Suprapubic skin (tissue), 4 donors: ENCODE data around the gene ZNF507. TPM values are rescaled to one million over a fixed set of nuclear protein-coding genes. Genes with fewer than 3 reads are reported as not detected.

ENCODE experiments used
- DNase-seq, 2 donors: peaks; one replicate each; pipeline ENCODE4 v3.0.0-alpha.2; 2019; ENCODE audit warnings: low spot score in 2 of 2
- H3K27ac ChIP-seq: fragments of 200-600 bp; sonication (generic); one replicate; pipeline ENCODE4 v1.5.1; 2019
- H3K27me3 ChIP-seq: fragments of 200-600 bp; sonication (generic); one replicate; pipeline ENCODE4 v1.5.1; 2019
- H3K36me3 ChIP-seq: fragments of 200-600 bp; sonication (generic); one replicate; pipeline ENCODE4 v1.5.1; 2019
- H3K4me1 ChIP-seq: fragments of 200-600 bp; sonication (generic); one replicate; pipeline ENCODE4 v1.5.1; 2019
- H3K4me3 ChIP-seq: fragments of 200-600 bp; sonication (generic); one replicate; pipeline ENCODE4 v1.5.1; 2019; ENCODE audit warnings: mild to moderate bottlenecking
- H3K9me3 ChIP-seq: fragments of 200-600 bp; sonication (generic); one replicate; pipeline ENCODE4 v1.5.1; 2019
- EP300 ChIP-seq: sonication (generic); formaldehyde crosslinking; IDR thresholded peaks from one replicate; pipeline ENCODE4 v1.6.1; 2017; ENCODE audit warnings: antibody characterized with exemption
- POLR2A ChIP-seq, 2 donors: fragments of 450-650 bp; IDR thresholded peaks; one replicate each; pipeline ENCODE4 v1.6.1; 2017; ENCODE audit warnings: antibody characterized with exemption in 2 of 2, mild to moderate bottlenecking in 2 of 2, moderate library complexity in 2 of 2
- POLR2AphosphoS5 ChIP-seq, 3 donors: sonication (generic); formaldehyde crosslinking; IDR thresholded peaks; one replicate each; pipeline ENCODE4 v1.6.1; 2017; ENCODE audit warnings: antibody characterized with exemption in 3 of 3
- WGBS: methylation state at CpG from one replicate; pipeline ENCODE4 v1.1.5; 2018; 5-methylcytosine and 5-hydroxymethylcytosine counted together
- total RNA-seq, 4 donors: library from RNA; depleted of rRNA; stranded (reverse); fragments of >200 nt; gene quantifications; one replicate each; pipeline ENCODE4 v1.1.0, GENCODE V29; 2016
- TF ChIP-seq, protein P1 (sequence below), 2 donors: fragments of 200-600 bp in 1 of 2; fragments of 450-650 bp in 1 of 2; sonication (generic) in 1 of 2; IDR thresholded peaks; one replicate each; pipeline ENCODE4 v1.5.1; 2016 to 2019; ENCODE audit warnings: antibody characterized with exemption in 2 of 2, mild to moderate bottlenecking in 1 of 2, moderate library complexity in 1 of 2

ZNF507 gene
- total RNA-seq, 4 donors from 2014 or later, result 11.2 to 34.0 (median 18.1) TPM

DNA sequence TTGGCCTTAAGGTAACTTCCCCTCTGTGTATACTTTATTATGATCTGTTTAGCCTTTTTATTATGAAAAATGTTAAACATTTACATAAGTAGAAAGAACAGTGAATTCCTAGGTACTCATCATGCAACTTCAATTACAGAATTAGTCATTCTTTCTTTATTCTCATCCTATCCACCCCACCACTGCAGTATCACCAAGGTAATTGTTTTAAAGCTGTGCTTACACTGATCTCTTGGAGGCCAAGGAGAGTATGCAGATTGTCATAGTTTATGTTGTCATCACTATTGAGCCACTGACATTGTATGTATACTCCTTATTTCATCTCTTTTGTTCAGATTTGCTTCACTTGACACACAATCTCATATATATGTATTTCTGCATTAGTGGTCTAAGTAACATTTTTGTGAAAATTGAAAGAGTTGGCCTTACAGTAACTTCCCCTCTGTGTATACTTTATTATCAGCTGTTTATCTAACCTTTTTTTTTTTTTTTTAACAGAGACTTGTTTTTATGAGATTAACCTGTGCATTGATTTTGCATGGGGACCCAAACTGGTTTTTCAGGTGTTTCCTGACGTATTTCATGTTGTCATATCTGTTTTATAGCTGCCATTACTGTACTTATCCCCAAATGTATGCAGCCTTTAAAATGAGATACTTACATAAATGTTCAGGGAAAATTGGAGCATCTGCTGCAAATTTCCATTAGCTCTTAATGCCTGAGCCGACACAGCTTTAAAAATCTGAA, 4.5 kb downstream of the ZNF507 start:
- H3K27me3 ChIP-seq, result no peaks in the 10 kb centered on the region
- WGBS, result 69% methylated on average over 2 of the region's 2 CpGs
- peaks cover 32% of the 10 kb centered on the region for H3K36me3 ChIP-seq
- no peak for TF ChIP-seq POLR2A (IDR thresholded peaks at IDR 0.05)
- TF ChIP-seq POLR2AphosphoS5 (IDR thresholded peaks at IDR 0.05), result no peak
- TF ChIP-seq, protein P1, sequence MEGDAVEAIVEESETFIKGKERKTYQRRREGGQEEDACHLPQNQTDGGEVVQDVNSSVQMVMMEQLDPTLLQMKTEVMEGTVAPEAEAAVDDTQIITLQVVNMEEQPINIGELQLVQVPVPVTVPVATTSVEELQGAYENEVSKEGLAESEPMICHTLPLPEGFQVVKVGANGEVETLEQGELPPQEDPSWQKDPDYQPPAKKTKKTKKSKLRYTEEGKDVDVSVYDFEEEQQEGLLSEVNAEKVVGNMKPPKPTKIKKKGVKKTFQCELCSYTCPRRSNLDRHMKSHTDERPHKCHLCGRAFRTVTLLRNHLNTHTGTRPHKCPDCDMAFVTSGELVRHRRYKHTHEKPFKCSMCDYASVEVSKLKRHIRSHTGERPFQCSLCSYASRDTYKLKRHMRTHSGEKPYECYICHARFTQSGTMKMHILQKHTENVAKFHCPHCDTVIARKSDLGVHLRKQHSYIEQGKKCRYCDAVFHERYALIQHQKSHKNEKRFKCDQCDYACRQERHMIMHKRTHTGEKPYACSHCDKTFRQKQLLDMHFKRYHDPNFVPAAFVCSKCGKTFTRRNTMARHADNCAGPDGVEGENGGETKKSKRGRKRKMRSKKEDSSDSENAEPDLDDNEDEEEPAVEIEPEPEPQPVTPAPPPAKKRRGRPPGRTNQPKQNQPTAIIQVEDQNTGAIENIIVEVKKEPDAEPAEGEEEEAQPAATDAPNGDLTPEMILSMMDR (IDR thresholded peaks at IDR 0.05), result no peak
- no peak for TF ChIP-seq EP300
- no peaks in the 10 kb centered on the region for H3K9me3 ChIP-seq
- no peak overlapping the region for H3K4me3 ChIP-seq
- H3K4me1 ChIP-seq, result peaks cover 29% of the 10 kb centered on the region
- no peak for DNase-seq
- H3K27ac ChIP-seq, result no peak overlapping the region

DNA sequence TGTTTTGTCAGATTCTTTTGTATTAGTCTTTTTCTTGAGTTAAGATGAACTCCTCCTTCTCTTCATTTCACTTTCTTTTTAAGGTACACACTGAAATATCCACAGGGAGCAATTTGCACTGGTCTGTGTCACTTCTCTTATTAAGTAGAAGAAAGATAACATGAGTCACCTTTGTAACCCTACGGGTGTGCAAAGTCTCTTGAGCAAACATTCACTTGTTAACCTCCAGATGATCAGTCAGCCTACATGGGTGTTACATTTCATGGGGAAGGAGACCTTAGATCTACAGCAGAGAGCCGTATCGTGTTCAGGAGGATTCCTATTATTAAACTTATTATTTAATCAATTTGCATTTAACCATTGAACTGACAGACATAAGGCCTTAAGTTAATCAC, 5.1 kb downstream of the ZNF507 start:
- TF ChIP-seq, protein P1 (IDR thresholded peaks at IDR 0.05), result no peak
- no peak for TF ChIP-seq POLR2AphosphoS5 (IDR thresholded peaks at IDR 0.05)
- TF ChIP-seq POLR2A (IDR thresholded peaks at IDR 0.05), result no peak
- no peak for TF ChIP-seq EP300
- no peaks in the 10 kb centered on the region for H3K27me3 ChIP-seq
- peaks cover 38% of the 10 kb centered on the region for H3K36me3 ChIP-seq
- WGBS, result 74% methylated on average over 3 of the region's 3 CpGs
- H3K27ac ChIP-seq, result no peak overlapping the region
- no peaks in the 10 kb centered on the region for H3K9me3 ChIP-seq
- DNase-seq, result no peak
- H3K4me1 ChIP-seq, result peaks cover 29% of the 10 kb centered on the region
- no peak overlapping the region for H3K4me3 ChIP-seq

DNA sequence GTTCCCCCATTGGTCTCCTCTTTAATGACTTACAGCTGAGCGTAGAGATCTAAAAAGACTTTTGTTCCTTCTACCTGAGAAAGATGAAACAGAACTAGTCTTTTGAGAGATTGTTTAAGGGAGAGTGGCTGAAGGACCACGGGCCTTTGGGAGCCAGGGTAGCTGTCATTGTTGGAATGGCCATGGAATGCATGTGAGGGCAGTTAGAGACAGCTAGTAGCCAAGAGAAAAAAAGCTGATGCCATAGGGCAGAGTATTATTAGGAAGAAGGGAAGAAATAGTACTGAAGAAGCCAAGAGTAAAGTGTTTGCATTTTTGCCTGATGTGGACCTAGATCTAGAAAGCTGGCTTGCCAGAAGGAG, 5.6 kb downstream of the ZNF507 start:
- H3K36me3 ChIP-seq, result peaks cover 39% of the 10 kb centered on the region
- no peak overlapping the region for H3K27ac ChIP-seq
- H3K4me3 ChIP-seq, result no peak overlapping the region
- H3K4me1 ChIP-seq, result peaks cover 29% of the 10 kb centered on the region
- TF ChIP-seq EP300 (no peak), POLR2A (IDR thresholded peaks at IDR 0.05) (no peak), POLR2AphosphoS5 (IDR thresholded peaks at IDR 0.05) (no peak)
- TF ChIP-seq, protein P1 (IDR thresholded peaks at IDR 0.05), result no peak
- no peaks in the 10 kb centered on the region for H3K27me3 ChIP-seq
- 91% methylated on average over 2 of the region's 2 CpGs for WGBS
- DNase-seq, result no peak
- H3K9me3 ChIP-seq, result no peaks in the 10 kb centered on the region

DNA sequence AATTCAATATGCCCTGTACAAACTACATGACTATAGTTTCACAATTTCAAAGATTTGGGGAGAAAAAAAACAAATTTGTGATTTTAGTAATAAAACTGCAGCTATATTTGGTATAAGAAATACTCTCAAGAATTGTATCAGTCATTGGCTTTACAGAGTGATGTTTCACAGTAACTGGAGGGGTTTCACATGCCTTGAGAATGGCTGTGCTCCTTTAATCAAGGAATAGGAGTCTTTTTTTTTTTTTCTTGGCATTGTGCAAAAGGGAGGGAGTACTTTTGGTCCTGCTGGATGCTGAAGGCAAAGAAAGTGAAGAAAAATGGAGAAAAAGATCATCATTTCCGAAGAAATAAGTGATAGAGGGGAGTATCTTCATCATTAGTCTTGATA, 6.8 kb downstream of the ZNF507 start:
- TF ChIP-seq POLR2A (IDR thresholded peaks at IDR 0.05), result no peak
- TF ChIP-seq, protein P1 (IDR thresholded peaks at IDR 0.05), result no peak
- H3K27ac ChIP-seq, result no peak overlapping the region
- H3K4me1 ChIP-seq, result peaks cover 19% of the 10 kb centered on the region
- no peaks in the 10 kb centered on the region for H3K27me3 ChIP-seq
- H3K36me3 ChIP-seq, result peaks cover 49% of the 10 kb centered on the region
- no peak overlapping the region for H3K4me3 ChIP-seq
- DNase-seq, result no peak
- no peaks in the 10 kb centered on the region for H3K9me3 ChIP-seq
- WGBS, result 95% methylated on average over 1 of the region's 1 CpG

DNA sequence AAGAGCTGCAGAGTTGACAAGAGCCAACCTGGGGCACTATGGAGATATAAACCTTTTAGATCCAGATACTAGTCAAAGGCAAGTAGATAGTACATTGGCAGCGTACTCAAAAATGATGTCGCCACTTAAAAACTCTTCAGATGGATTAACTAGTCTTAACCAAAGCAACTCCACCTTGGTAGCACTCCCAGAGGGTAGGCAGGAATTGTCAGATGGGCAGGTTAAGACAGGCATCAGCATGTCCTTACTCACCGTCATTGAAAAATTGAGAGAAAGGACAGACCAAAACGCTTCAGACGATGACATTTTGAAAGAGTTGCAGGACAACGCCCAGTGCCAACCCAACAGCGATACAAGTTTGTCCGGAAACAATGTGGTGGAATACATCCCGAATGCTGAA, 8.9 kb downstream of the ZNF507 start:
- no peak overlapping the region for H3K27ac ChIP-seq

More for the DNA sequence above, 8.9 kb downstream of the ZNF507 start:
- peaks cover 61% of the 10 kb centered on the region for H3K36me3 ChIP-seq
- WGBS, result 91% methylated on average over 9 of the region's 9 CpGs
- no peak overlapping the region for H3K4me3 ChIP-seq
- TF ChIP-seq POLR2A (IDR thresholded peaks at IDR 0.05) (no peak), EP300 (no peak), POLR2AphosphoS5 (IDR thresholded peaks at IDR 0.05) (no peak)
- TF ChIP-seq, protein P1 (IDR thresholded peaks at IDR 0.05), result no peak
- no peaks in the 10 kb centered on the region for H3K9me3 ChIP-seq
- no peaks in the 10 kb centered on the region for H3K27me3 ChIP-seq
- DNase-seq, result no peak
- H3K4me1 ChIP-seq, result peaks cover 16% of the 10 kb centered on the region
